NT2/D1 (cell line): ENCODE results near the gene FMNL2.

Experiments
- DNase-seq: peaks from one replicate; pipeline ENCODE4 v3.0.0-alpha.2; 2011; ENCODE audit warnings: low read depth, low spot score
- H3K27me3 ChIP-seq: 2 replicates; pipeline ENCODE4 v1.6.0; 2011; ENCODE audit warnings: mild to moderate bottlenecking; ENCODE audit not compliant: insufficient read length, insufficient read depth
- H3K36me3 ChIP-seq: 2 replicates; pipeline ENCODE4 v1.6.1; 2011; ENCODE audit warnings: mild to moderate bottlenecking, low read length, mixed read lengths; ENCODE audit not compliant: insufficient read depth, insufficient read length
- H3K4me1 ChIP-seq: 2 replicates; pipeline ENCODE4 v1.5.1; 2011; ENCODE audit not compliant: insufficient read depth, insufficient read length
- H3K4me3 ChIP-seq: 2 replicates; pipeline ENCODE4 v1.5.1; 2011; ENCODE audit warnings: low read depth; ENCODE audit not compliant: insufficient read length
- H3K9ac ChIP-seq: 2 replicates; pipeline ENCODE4 v1.6.0; 2011; ENCODE audit warnings: low read depth; ENCODE audit not compliant: insufficient read length
- H3K9me3 ChIP-seq: 2 replicates; pipeline ENCODE4 v1.5.1; 2011; ENCODE audit warnings: mild to moderate bottlenecking, low read length; ENCODE audit not compliant: insufficient read depth
- SUZ12 ChIP-seq: IDR thresholded peaks from 2 replicates; pipeline ENCODE4 v1.6.1; 2011; ENCODE audit not compliant: insufficient read length, insufficient read depth; ENCODE audit errors: extremely low read depth
- YY1 ChIP-seq: IDR thresholded peaks from 2 replicates; pipeline ENCODE4 v1.6.1; 2011; ENCODE audit not compliant: insufficient read length, insufficient read depth
- ZNF274 ChIP-seq: IDR thresholded peaks from 2 replicates; pipeline ENCODE4 v1.6.1; 2011; ENCODE audit warnings: mild to moderate bottlenecking, low read depth, low read length

FMNL2 gene

GRCh38 chr2:152573168-152573567 is 238.2 kb downstream of the FMNL2 start:
- no peak for TF ChIP-seq YY1
- TF ChIP-seq SUZ12: no peak
- no peak for TF ChIP-seq ZNF274
- no peak overlapping the region for H3K9ac ChIP-seq
- H3K36me3 ChIP-seq: peaks cover 5% of the 10 kb centered on the region
- no peaks in the 10 kb centered on the region for H3K4me1 ChIP-seq
- H3K4me3 ChIP-seq: no peak overlapping the region
- DNase-seq: no peak
- no peaks in the 10 kb centered on the region for H3K27me3 ChIP-seq
- no peaks in the 10 kb centered on the region for H3K9me3 ChIP-seq

- Histone ChIP-seq H3K4me3 (no peak overlapping the region), H3K9ac (no peak overlapping the region), H3K36me3 (peaks cover 6% of the 10 kb centered on the region), H3K9me3 (no peaks in the 10 kb centered on the region), H3K27me3 (no peaks in the 10 kb centered on the region), H3K4me1 (no peaks in the 10 kb centered on the region)
- no peak for TF ChIP-seq ZNF274
- TF ChIP-seq YY1: no peak
- no peak for DNase-seq
Measured at GRCh38 chr2:152577579-152577978, 242.6 kb downstream of the FMNL2 start.

- Histone ChIP-seq H3K4me1 (no peaks in the 10 kb centered on the region), H3K4me3 (no peak overlapping the region), H3K27me3 (no peaks in the 10 kb centered on the region), H3K36me3 (peaks cover 9% of the 10 kb centered on the region), H3K9me3 (no peaks in the 10 kb centered on the region), H3K9ac (no peak overlapping the region)
- TF ChIP-seq YY1: no peak
- TF ChIP-seq SUZ12: no peak
- TF ChIP-seq ZNF274: no peak
- no peak for DNase-seq
Measured at GRCh38 chr2:152578573-152578972, 243.6 kb downstream of the FMNL2 start.

- Histone ChIP-seq H3K36me3 (peaks cover 9% of the 10 kb centered on the region), H3K27me3 (no peaks in the 10 kb centered on the region), H3K4me1 (no peaks in the 10 kb centered on the region), H3K9me3 (no peaks in the 10 kb centered on the region), H3K9ac (no peak overlapping the region), H3K4me3 (no peak overlapping the region)
- no peak for TF ChIP-seq YY1
- no peak for TF ChIP-seq SUZ12
- no peak for TF ChIP-seq ZNF274
- DNase-seq: no peak
Measured at GRCh38 chr2:152580714-152581113, 245.7 kb downstream of the FMNL2 start.

- TF ChIP-seq ZNF274 (no peak), SUZ12 (no peak), YY1 (no peak)
- Histone ChIP-seq H3K36me3 (peaks cover 9% of the 10 kb centered on the region), H3K9me3 (no peaks in the 10 kb centered on the region), H3K27me3 (no peaks in the 10 kb centered on the region), H3K9ac (no peak overlapping the region), H3K4me3 (no peak overlapping the region), H3K4me1 (no peaks in the 10 kb centered on the region)
- no peak for DNase-seq
Measured at GRCh38 chr2:152581360-152581759, 246.4 kb downstream of the FMNL2 start.

- H3K9ac ChIP-seq: no peak overlapping the region
- DNase-seq: no peak
- no peak overlapping the region for H3K4me3 ChIP-seq
- TF ChIP-seq ZNF274: no peak
- no peaks in the 10 kb centered on the region for H3K27me3 ChIP-seq
- H3K9me3 ChIP-seq: no peaks in the 10 kb centered on the region
- H3K36me3 ChIP-seq: peaks cover 9% of the 10 kb centered on the region
- no peaks in the 10 kb centered on the region for H3K4me1 ChIP-seq
Measured at GRCh38 chr2:152582081-152582480, 247.1 kb downstream of the FMNL2 start.

- Histone ChIP-seq H3K27me3 (no peaks in the 10 kb centered on the region), H3K4me1 (no peaks in the 10 kb centered on the region), H3K4me3 (no peak overlapping the region), H3K9ac (no peak overlapping the region), H3K36me3 (peaks cover 9% of the 10 kb centered on the region), H3K9me3 (no peaks in the 10 kb centered on the region)
- no peak for DNase-seq
- TF ChIP-seq SUZ12 (no peak), ZNF274 (no peak), YY1 (no peak)
Measured at GRCh38 chr2:152583512-152584229, 248.7 kb downstream of the FMNL2 start.
